H1 (cell line): ENCODE measurements around the gene CCDC82. TPM values are rescaled to one million over a fixed set of nuclear protein-coding genes. Genes with fewer than 3 reads are reported as not detected.

Experiments
- ASH2L ChIP-seq: fragments of 200-600, 300-600 bp; sonication (generic); IDR thresholded peaks from one replicate; pipeline ENCODE4 v1.7.1; 2017; ENCODE audit warnings: low read length
- HDAC2 ChIP-seq, 2 experiments: fragments of 300-600 bp in 1 of 2; sonication (generic) in 1 of 2; IDR thresholded peaks; 2 replicates each; pipeline ENCODE4 v1.6.1; 2011 to 2012; ENCODE audit warnings: low read depth in 2 of 2, low read length in 2 of 2, mild to moderate bottlenecking in 2 of 2, moderate library complexity in 2 of 2, borderline replicate concordance in 1 of 2, inconsistent platforms in 1 of 2
- POLR2AphosphoS5 ChIP-seq: IDR thresholded peaks from 2 replicates; pipeline ENCODE4 v1.6.1; 2011; ENCODE audit warnings: low read depth, low read length
- RBBP5 ChIP-seq: IDR thresholded peaks from 2 replicates; pipeline ENCODE4 v1.7.1; 2012; ENCODE audit warnings: low read depth, mild to moderate bottlenecking, inconsistent platforms, low read length, moderate library complexity, borderline replicate concordance
- SP1 ChIP-seq: IDR thresholded peaks from 2 replicates; pipeline ENCODE4 v1.6.1; 2011; ENCODE audit warnings: low read depth, low read length
- polyA plus RNA-seq, 7 experiments: library from polyadenylated mRNA; depleted of rRNA in 3 of 7; stranded (reverse) in 5 of 7; unstranded in 2 of 7; fragments of >200 nt in 5 of 7; fragments of 200-250 nt in 2 of 7; gene quantifications; 1 replicate in 5 of 7; 2 replicates in 1 of 7; 4 replicates in 1 of 7; pipeline versions ENCODE4 v1.2.1 to v1.2.3, GENCODE V29; 2011 to 2013; ENCODE audit warnings: missing spikeins in 2 of 7, mixed read lengths in 2 of 7
- total RNA-seq: library from RNA; stranded (reverse); fragmentation: NEBNext Ultra II Directional; extraction: Animal tissue kit (Norgen Biotek cat#: 25700); gene quantifications from 2 replicates; pipeline ENCODE4 v1.2.1, GENCODE V29; 2021

Gene CCDC82
- total and polyA plus RNA-seq, 2 of the 8 experiments (the other 6 are each of a cell fraction or from before 2014, with no cell fraction given) = 6.0 to 15.2 TPM

DNA sequence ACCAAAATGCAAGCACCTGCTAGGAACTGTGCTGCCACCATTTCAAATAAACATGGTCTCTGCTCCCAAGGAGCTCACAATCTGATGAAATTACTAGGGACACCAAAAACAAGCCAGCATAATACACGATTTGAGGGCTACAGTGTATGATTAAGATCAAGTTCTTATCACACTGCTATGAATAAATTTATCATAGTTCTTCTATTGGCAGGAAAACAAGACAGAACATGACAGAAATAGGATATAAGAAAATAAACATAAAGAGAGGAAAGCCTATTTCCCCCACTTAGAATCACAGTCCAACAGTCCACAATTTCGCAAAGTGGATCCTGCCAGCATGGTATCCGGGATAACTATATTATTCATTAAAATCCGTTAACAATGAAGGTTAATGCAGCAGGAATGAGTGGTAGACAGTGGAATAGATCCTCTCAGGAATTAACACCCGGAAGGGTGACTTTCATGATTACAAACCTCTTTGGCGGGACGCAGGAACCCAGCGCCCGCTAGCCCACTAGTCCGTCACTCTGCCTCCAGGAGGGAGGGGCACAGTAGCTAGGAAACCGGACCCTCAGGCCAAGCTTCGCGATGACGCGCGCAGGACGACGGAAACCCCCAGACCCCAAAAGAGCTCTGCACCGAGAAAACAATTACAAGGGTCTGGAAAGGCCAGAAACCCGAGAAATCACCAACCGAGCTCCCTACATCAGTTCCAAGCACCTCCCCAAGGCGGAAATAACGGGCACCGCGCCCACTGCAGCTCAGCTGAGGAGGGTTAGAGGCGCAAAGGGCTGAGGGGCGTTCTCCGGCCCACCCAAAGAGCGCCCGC, 607 bp downstream of the CCDC82 start (continued):
- TF ChIP-seq HDAC2 (IDR thresholded peaks at IDR 0.05; ENCODE audit: borderline replicate concordance in 1 of 2, low read depth in 2 of 2, low read length in 2 of 2) (peak in 1 of 2 experiments; percentile 58; a peak in 1 of 4 replicates), RBBP5 (peak; percentile 83; the same call in 1 of the 2 replicates), POLR2AphosphoS5 (peak; percentile 38; the same call in 1 of the 2 replicates), SP1 (no peak), ASH2L (peak; percentile 92)
